Activated B cell treated with CpG ODN at 0.5 μM for 24 hours (primary cell): Measurements from ENCODE around the gene C1orf122. TPM values are rescaled to one million over a fixed set of nuclear protein-coding genes. Genes with fewer than 3 reads are reported as not detected.
"Not testable (repeated sequence)": the region's sequence is repeated elsewhere in the genome, so short reads cannot be mapped to it uniquely, and the experiment has no call there.

Source experiments
- ATAC-seq: fragments of 200-7000 bp; cut with Tn5 transposase; one replicate; pipeline ENCODE4 v1.10.0; 2021; ENCODE audit warnings: low read depth, mild to moderate bottlenecking, moderate library complexity
- CTCF ChIA-PET: fragments of 350-600 bp; sonication (Branson Sonifier 250); formaldehyde crosslinking; loops from one replicate; lab custom pipeline; 2021; ENCODE audit warnings: antibody characterized with exemption; lab: Charles Lee
- POLR2A ChIA-PET: fragments of 350-600 bp; sonication (Branson Sonifier 250); formaldehyde crosslinking; loops from one replicate; lab custom pipeline; 2021; ENCODE audit warnings: antibody characterized with exemption; lab: Charles Lee
- DNase-seq: peaks from one replicate; pipeline ENCODE4 v3.0.0; 2022
- H3K27ac Mint-ChIP-seq: one replicate; pipeline ENCODE4 v1.8.0; 2020; ENCODE audit warnings: mixed read lengths
- H3K27me3 Mint-ChIP-seq: one replicate; pipeline ENCODE4 v1.8.0; 2021; ENCODE audit warnings: mixed read lengths
- H3K36me3 Mint-ChIP-seq: one replicate; pipeline ENCODE4 v1.8.0; 2021; ENCODE audit warnings: low read depth, mixed read lengths
- H3K4me1 Mint-ChIP-seq: one replicate; pipeline ENCODE4 v1.8.0; 2021; ENCODE audit warnings: mixed read lengths
- H3K4me3 Mint-ChIP-seq: one replicate; pipeline ENCODE4 v1.8.0; 2020; ENCODE audit warnings: mild to moderate bottlenecking, mixed read lengths
- H3K9me3 Mint-ChIP-seq: one replicate; pipeline ENCODE4 v1.8.0; 2020; ENCODE audit warnings: mixed read lengths
- CTCF ChIP-seq: fragments of 200-600 bp; IDR thresholded peaks from one replicate; pipeline ENCODE4 v1.8.0; 2022; ENCODE audit warnings: antibody characterized with exemption, mild to moderate bottlenecking
- intact Hi-C: fragments of 100-400 bp; cut with micrococcal nuclease; formaldehyde crosslinking; loops from one replicate; pipeline ENCODE4 v1.15.1; 2024
- total RNA-seq: library from RNA; stranded (reverse); gene quantifications from 2 replicates; pipeline ENCODE4 v1.2.3, GENCODE V29; 2022

The C1orf122 gene
- total RNA-seq, 1 donor from 2014 or later = 19.9 TPM

- Mint-ChIP-seq H3K36me3 (no peaks in the 10 kb centered on the region), H3K4me1 (peaks cover 24% of the 10 kb centered on the region), H3K27ac (no peak overlapping the region), H3K4me3 (no peak overlapping the region), H3K9me3 (no peaks in the 10 kb centered on the region), H3K27me3 (peaks cover 67% of the 10 kb centered on the region)
- TF ChIP-seq CTCF = no peak
- ATAC-seq (no peak), DNase-seq (no peak)
- intact Hi-C loops = loop anchor here (2.0 kb wide), 1 partner anchor 31 kb away; no protein-coding TSS in a partner anchor
- ChIA-PET CTCF (no interaction called here), POLR2A (no interaction called here)
Observed at GRCh38 chr1:37763791-37764413, 43.7 kb upstream of the C1orf122 start.

- no peak for ATAC-seq
- Mint-ChIP-seq H3K9me3 (no peaks in the 10 kb centered on the region), H3K27ac (no peak overlapping the region), H3K4me1 (peaks cover 24% of the 10 kb centered on the region), H3K27me3 (peaks cover 72% of the 10 kb centered on the region), H3K36me3 (no peaks in the 10 kb centered on the region), H3K4me3 (no peak overlapping the region)
- TF ChIP-seq CTCF = no peak
- no peak for DNase-seq
- ChIA-PET POLR2A (no interaction called here), CTCF (no interaction called here)
- intact Hi-C loops = loop anchor here (2.0 kb wide), 1 partner anchor 30 kb away; no protein-coding TSS in a partner anchor
Observed at GRCh38 chr1:37764414-37764825, 43.2 kb upstream of the C1orf122 start.

GRCh38 chr1:37764888-37765441 lies 42.6 kb upstream of the C1orf122 start, which contains the start of gene EPHA10:
Gene EPHA10, minus strand, starts transcription at chr1:37765120. Its CDS starts 54 bp downstream, at chr1:37765066.
- Mint-ChIP-seq H3K36me3 (no peaks in the 10 kb centered on the region), H3K4me1 (peaks cover 24% of the 10 kb centered on the region), H3K27me3 (peaks cover 76% of the 10 kb centered on the region), H3K4me3 (peak within 1 kb of the TSS; percentile 50), H3K9me3 (no peaks in the 10 kb centered on the region), H3K27ac (no peak within 1 kb of the TSS)
- intact Hi-C loops = loop anchor here (2.0 kb wide), 1 partner anchor 30 kb away; no protein-coding TSS in a partner anchor
- no peak for TF ChIP-seq CTCF
- ATAC-seq (no peak), DNase-seq (no peak)
- POLR2A ChIA-PET = no interaction called here
- CTCF ChIA-PET = no interaction called here

GRCh38 chr1:37765916-37766664 lies 41.5 kb upstream of the C1orf122 start:
- Mint-ChIP-seq H3K4me1 (peaks cover 24% of the 10 kb centered on the region), H3K27me3 (peaks cover 80% of the 10 kb centered on the region), H3K27ac (no peak overlapping the region), H3K4me3 (peak overlapping the region; percentile 50), H3K36me3 (no peaks in the 10 kb centered on the region), H3K9me3 (no peaks in the 10 kb centered on the region)
- ChIA-PET CTCF (no interaction called here), POLR2A (no interaction called here)
- ATAC-seq = peak; percentile 57
- DNase-seq = no peak
- no peak for TF ChIP-seq CTCF
- intact Hi-C loops = loop anchor here (2.0 kb wide), 1 partner anchor 29 kb away; no protein-coding TSS in a partner anchor

- DNase-seq = no peak
- H3K4me3 Mint-ChIP-seq = no peak overlapping the region
Observed at GRCh38 chr1:37767488-37767887, 40.1 kb upstream of the C1orf122 start.

GRCh38 chr1:37771440-37771839 lies 36.1 kb upstream of the C1orf122 start:
- H3K27ac Mint-ChIP-seq, H3K36me3 Mint-ChIP-seq, CTCF ChIA-PET, intact Hi-C loops, H3K4me3 Mint-ChIP-seq, H3K9me3 Mint-ChIP-seq, H3K4me1 Mint-ChIP-seq, POLR2A ChIA-PET, DNase-seq, ATAC-seq: not testable (repeated sequence)
- peaks cover 34% of the 10 kb centered on the region for H3K27me3 Mint-ChIP-seq

More at GRCh38 chr1:37767488-37767887, 40.1 kb upstream of the C1orf122 start:
- POLR2A ChIA-PET = interaction anchor here (0.6 kb wide), 1 partner anchor 79 kb away, joined by 3 read pairs; no protein-coding TSS in a partner anchor
- H3K27me3 Mint-ChIP-seq = peaks cover 69% of the 10 kb centered on the region
- no peaks in the 10 kb centered on the region for H3K36me3 Mint-ChIP-seq
- peaks cover 24% of the 10 kb centered on the region for H3K4me1 Mint-ChIP-seq
- no peak for ATAC-seq
- CTCF ChIA-PET = no interaction called here
- no peak overlapping the region for H3K27ac Mint-ChIP-seq
- intact Hi-C loops = no loop called here
- no peaks in the 10 kb centered on the region for H3K9me3 Mint-ChIP-seq
- TF ChIP-seq CTCF = no peak
